Left renal pelvis (tissue), 4 donors: Measurements from ENCODE around the gene AMN1. TPM values are rescaled to one million over a fixed set of nuclear protein-coding genes. Genes with fewer than 3 reads are reported as not detected.

Source experiments
- DNase-seq, 4 donors: peaks; one replicate each; pipeline ENCODE4 v3.0.0-alpha.2; 2013; ENCODE audit warnings: low read depth in 4 of 4, low spot score in 3 of 4
- polyA plus RNA-seq, 4 donors: library from polyadenylated mRNA; unstranded; fragments of 120-200 nt; gene quantifications; one replicate each; pipeline ENCODE4 v1.2.1, GENCODE V29; 2013; ENCODE audit not compliant: insufficient read length in 4 of 4

AMN1 gene
- polyA plus RNA-seq, 4 donors = 17.8 to 26.1 (median 22.4) TPM

GRCh38 chr12:31633464-31633863, 95.4 kb downstream of the AMN1 start:
- no peak for DNase-seq

DNA sequence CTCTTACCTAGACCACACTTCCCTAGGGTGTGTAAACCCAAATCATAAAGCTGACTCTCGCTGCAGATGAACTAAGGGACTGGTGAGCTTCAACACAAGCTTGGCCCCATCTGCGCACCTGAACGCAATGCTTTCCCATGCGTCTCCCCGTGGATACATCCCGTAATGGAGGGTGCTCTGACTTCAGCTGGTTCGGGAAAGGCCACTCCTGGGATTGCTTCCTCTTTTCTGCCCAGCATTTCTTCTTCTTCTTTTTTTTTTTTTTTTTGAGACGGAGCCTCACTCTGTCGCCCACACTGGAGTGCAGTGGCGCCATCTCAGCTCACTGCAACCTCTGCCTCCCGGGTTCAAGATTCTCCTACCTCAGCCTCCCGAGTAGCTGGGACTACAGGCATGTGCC, 97.0 kb downstream of the AMN1 start:
- no peak for DNase-seq

GRCh38 chr12:31631023-31631724, 97.6 kb downstream of the AMN1 start:
- DNase-seq = no peak

GRCh38 chr12:31629756-31630732, 98.8 kb downstream of the AMN1 start:
- DNase-seq = peak in 3 of 4 donors; percentile 62 to 77 (median 66)

DNA sequence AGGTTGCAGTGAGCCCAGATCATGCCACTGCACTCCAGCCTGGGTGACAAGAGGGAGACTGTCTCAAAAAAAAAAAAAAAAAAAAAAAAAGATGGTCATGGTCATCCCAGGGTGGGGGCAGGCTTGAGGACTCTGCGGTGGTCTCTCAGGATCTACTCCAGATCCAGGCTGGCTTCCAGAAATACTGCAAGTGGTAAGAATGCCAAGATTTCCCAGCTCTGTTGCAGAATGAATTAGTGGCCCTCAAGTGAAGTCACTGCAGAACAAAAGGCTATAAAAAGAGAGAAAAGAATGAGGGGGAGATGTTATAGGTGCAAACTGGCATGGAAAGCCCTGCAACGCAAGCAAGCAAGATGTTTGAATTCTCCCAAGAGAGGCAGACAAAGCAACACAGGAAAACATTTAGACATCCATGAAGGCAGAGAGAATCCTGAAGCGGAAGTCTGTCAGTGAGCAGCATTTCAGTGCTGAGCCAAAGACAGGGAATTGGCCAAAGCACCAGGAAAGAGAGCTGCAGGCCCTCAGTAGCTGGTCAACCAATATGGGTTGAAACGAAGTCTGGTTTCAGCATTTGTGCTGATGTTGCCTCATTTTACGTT, 101.3 kb downstream of the AMN1 start:
- no peak for DNase-seq

DNA sequence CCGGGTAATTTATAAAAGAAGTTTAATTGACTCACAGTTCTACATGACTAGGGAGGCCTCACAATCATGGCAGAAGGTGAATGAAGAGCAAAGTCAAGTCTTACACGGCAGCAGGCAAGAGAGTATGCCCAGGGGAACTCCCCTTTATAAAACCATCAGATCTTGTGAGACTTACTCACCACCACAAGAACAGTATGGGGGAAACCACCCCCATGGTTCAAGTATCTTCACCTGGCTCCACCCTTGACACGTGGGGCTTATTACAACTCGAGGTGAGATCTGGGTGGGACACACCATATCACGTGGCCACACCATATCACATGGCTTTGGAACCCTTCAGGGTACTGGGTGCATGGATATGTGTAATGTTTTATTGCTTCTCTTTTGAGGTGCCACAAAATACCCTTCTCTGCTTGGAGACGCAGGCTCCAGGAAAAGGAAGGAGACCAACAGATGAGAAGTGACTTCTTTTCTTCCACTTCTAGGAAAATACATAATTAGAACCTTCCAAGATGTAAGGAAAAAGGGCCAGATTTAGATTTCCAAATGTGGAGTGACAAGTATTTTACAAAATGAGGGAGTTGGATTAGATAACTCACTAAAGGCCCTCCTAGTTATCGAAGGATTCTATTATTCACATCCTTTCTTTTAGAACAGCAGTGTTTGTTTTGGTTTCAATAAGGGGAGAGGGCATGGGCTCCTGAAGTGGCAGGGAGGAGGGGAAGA, 102.4 kb downstream of the AMN1 start:
- DNase-seq = no peak

DNA sequence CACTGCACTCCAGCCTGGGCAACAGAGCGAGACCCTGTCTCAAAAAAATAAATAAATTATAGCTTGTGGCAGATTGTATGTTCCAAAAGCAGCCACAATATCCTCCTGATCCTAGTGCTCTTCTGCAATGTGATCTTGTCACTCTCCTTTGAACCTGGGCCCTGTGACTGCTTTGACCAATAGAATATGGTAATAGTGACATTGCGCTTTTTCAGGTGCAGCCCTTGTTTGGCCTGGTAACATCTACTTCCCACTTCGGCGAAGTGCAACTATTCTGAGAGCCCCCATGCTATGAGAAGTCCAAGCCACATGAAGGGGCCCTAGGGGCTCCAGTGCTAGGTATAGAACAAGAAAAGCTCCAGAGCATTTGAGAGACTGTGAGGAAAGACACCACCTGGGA, 106.8 kb downstream of the AMN1 start:
- DNase-seq = no peak

Other genes with a start within 250 kb of the AMN1 start
- 10 to 100 TPM; 26.3 to 32.7 (median 29.8) TPM for gene DENND5B, start 137.9 kb downstream of the AMN1 start, polyA plus RNA-seq
- gene ETFBKMT, start 69.3 kb downstream of the AMN1 start, polyA plus RNA-seq = 1 to 10 TPM; 3.1 to 6.4 (median 5.5) TPM
- gene RESF1, start 230.4 kb upstream of the AMN1 start, polyA plus RNA-seq = 10 to 100 TPM; 50.3 to 65.1 (median 53.9) TPM